Non-pigmented ciliary epithelial cell (primary cell): Measurements from ENCODE around the gene AP5S1.

Experiments used
- DNase-seq: peaks from one replicate; pipeline ENCODE4 v3.0.0-alpha.2; 2010; ENCODE audit warnings: low read depth

AP5S1 gene

DNA sequence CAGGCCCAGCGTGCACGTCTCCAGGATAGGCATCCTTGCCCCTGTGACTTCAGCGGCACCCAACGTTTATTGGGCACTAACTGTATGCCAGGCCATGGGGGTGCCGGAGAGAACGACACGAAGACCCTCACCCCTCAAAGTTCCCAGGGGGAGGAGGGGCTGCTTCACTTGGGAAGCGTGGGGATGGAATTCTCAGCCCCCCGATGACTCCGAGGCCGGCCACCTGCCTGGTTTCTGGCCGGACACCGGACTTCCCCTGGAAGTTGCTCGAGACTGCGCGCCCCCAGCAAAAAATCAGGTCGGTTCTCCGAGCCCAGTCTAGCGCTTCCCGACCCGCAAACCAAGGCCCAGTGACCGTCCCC lies 26.0 kb downstream of the AP5S1 start:
- DNase-seq = no peak

DNA sequence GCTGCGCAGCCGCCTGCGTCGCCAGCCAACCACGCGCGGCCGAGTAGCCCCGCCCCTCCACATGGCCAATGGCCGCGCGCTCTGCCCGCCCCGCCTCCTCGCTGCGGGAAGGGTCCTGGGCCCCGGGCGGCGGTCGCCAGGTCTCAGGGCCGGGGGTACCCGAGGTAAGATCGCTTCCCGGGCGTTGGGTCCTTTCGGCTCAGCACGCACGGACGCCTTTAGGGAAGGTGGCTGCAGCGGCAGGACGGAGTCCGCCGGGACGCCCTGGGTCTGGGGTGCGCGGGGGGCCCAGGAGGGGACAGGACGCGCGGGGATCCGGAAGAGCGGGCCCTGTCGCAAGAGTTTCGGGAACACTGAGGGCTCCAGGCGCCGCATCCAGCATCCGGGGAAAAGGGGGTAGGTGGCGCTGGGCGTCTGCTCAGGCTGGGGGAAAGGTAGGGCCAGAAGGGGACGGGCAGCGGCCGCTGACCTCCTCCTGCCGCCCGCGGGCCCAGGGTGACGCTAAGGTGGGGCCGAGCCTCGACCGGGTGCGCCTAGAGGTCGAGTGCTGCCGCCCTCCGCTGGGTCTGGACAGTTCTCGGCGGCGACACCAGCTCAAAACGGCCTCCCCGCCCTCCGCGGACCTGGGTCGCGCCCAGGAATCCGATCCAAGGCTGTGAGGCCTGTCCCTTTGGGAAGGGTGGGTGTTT lies 26.5 kb downstream of the AP5S1 start, which contains the start of gene MAVS:
MAVS (plus strand) TSS at position 95 of the 689 bp plus-strand sequence. CDS start 7,791 bp downstream, outside the sequence.
- no peak for DNase-seq

DNA sequence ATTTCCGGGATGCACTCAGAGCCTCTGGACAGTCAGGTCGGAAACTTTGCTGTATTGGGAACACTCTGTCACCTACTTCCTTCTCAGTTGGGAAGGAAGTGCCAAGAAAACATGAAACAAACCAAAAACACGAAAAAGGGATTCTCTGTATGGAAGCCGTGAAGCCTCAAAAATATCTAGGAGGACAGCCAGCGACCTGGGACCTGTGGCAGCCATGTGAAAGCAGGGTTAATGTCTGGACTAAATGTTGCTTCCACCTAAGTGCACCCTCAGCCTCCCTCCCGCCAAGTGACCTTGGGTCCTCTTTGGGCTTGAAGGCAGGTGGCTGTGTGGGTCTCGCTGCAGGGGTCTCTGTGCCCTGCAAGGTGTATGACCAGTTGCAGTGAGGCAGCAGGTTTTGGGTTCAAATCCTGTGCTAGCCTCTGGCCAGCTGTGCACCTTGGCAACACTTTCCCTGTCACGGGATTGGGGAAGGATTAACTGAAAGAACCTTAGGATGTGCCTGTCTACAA lies 27.1 kb downstream of the AP5S1 start:
- no peak for DNase-seq

DNA sequence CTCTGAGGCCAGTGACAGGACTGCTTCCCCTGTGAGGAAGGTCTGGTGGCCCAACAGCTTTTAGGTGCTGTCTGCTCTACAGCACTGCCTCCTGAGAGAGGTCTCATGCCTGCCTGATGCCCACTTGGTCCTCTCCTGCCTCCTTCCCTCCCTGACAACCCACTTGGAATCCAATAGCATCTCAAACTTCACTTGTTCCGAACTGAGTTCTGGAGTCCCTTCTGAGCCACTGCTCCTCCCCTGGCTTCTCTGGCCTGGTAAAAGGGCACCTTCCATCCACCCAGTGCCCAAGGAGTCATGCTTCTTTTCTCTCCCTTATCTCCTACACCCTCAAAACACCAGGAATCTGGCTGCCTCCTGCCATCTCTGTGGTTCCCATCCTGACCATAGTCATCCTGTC lies 28.2 kb downstream of the AP5S1 start:
- no peak for DNase-seq

DNA sequence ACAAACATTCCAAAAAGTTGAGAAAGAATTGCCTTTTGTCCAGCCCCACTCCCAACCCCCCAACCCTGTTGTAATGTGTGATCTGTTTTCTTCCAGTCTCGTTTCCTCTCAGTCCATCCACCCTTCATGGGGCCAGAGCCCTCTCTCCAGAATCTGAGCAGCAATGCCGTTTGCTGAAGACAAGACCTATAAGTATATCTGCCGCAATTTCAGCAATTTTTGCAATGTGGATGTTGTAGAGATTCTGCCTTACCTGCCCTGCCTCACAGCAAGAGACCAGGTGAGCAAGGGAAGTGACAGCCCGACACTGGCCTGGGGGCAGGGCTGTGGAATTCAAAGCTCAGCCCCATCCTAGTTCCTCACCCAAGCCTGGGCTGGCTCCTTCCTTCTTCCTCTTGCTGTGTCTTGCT lies 34.1 kb downstream of the AP5S1 start:
- no peak for DNase-seq

DNA sequence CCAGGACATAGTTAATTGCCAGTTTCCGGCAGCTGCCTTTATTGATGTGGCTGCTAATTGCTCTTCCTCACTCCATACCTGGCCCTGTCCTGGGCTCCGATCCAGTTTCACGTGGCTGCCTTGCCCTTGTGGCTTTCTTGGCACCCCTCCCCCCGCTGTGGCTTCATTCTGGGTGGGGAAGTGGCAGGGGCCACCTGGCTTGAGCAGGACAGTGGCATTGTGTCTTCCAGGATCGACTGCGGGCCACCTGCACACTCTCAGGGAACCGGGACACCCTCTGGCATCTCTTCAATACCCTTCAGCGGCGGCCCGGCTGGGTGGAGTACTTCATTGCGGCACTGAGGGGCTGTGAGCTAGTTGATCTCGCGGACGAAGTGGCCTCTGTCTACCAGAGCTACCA lies 37.1 kb downstream of the AP5S1 start:
- DNase-seq = no peak

DNA sequence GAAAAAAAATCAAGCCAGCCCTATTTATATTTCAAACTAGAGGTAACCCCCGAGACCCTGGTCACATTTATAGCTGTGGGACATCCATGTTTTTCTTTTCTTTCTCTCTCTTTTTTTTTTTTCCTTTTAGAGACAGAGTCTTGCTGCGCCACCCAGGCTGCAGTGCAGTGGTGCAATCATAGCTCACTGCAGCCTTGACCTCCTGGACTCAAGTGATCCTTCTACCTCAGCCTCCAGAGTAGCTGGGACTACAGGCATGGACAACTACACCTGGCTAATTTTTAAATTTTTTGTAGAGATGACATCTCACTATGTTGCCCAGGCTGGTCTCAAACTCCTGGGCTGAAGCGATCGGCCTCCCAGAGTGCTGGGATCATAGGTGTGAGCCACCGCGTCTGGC lies 38.3 kb downstream of the AP5S1 start:
- DNase-seq = no peak

DNA sequence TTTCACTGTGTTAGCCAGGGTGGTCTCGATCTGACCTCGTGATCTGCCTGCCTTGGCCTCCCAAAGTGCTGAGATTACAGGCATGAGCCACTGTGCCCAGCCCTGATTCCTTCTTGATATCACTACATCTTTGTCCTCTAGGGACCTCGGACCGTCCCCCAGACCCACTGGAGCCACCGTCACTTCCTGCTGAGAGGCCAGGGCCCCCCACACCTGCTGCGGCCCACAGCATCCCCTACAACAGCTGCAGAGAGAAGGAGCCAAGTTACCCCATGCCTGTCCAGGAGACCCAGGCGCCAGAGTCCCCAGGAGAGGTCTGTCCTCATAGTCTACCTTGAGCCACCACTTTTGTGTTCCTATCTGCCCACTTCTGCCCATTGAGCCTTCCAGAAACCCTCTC lies 40.8 kb downstream of the AP5S1 start:
- DNase-seq = no peak

DNA sequence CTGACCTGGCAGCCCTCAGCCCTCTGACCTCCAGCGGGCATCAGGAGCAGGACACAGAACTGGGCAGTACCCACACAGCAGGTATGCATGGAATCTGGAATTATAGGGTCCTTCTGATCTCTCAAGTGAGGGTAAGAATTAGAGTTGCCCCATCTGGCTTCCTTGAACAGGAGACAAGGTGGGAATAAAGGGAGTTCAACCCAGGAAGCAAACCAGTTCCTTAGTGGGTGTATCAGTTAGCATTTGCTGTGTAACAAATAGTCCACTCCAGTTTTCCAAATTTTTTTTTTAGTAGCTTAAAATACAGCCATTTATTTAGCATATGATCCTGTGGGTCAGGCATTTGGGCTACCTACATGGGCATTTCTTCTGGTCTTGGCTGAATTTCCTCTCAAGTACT lies 42.0 kb downstream of the AP5S1 start:
- no peak for DNase-seq

DNA sequence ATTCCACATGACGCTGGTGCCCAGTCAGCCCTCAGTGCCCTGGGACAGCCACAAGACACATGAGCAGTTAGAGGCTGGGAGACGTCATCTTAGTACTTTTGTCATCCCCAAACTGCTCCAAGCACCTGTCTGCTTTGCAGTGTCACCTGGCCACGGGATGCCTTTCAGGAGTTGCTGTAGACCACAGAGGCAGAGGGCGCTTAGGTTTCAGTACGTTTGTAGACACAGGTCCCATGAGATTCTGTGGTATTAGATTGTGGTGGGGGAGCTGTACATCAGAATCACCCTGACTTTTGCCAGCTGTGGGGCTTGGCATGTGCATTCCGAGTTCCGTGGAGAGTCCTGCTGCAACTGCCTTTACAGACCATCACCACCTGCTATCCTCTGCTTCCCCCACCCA lies 43.0 kb downstream of the AP5S1 start:
- DNase-seq = no peak

DNA sequence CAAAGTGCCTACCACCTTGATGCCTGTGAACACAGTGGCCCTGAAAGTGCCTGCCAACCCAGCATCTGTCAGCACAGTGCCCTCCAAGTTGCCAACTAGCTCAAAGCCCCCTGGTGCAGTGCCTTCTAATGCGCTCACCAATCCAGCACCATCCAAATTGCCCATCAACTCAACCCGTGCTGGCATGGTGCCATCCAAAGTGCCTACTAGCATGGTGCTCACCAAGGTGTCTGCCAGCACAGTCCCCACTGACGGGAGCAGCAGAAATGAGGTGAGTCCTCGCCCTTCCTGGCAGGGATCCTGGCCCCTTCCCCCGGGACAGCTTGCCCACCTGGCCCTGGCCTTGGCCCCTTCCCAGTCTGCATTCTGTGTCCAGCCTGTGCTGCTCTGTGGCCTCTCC lies 44.2 kb downstream of the AP5S1 start:
- no peak for DNase-seq

DNA sequence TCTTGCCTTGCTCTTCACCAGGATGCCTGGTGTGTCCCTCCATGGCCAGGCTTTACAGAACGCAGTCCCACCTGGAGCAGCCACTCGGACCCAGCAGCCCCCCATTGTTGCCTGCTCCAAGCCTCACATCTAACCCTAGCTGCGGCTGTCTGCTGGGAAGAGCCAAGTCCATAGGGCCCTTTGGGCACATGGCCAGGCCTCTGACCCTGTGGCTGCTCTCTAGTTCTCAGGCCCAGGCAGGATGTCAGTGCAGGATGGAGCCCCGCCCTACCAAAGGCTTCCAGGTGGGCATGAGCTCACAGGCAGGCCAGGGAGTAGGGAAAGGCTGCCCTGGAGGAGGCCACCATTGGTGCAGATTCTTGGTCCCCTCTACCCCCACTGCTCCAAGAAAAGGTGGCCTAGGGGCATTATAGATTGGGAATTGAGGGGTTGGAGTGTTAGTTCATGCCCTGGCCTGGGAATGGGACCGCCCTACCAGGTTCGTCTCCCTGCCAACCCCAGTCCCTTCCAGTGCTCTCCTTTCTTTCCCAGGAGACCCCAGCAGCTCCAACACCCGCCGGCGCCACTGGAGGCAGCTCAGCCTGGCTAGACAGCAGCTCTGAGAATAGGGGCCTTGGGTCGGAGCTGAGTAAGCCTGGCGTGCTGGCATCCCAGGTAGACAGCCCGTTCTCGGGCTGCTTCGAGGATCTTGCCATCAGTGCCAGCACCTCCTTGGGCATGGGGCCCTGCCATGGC lies 45.0 kb downstream of the AP5S1 start:
- no peak for DNase-seq

DNA sequence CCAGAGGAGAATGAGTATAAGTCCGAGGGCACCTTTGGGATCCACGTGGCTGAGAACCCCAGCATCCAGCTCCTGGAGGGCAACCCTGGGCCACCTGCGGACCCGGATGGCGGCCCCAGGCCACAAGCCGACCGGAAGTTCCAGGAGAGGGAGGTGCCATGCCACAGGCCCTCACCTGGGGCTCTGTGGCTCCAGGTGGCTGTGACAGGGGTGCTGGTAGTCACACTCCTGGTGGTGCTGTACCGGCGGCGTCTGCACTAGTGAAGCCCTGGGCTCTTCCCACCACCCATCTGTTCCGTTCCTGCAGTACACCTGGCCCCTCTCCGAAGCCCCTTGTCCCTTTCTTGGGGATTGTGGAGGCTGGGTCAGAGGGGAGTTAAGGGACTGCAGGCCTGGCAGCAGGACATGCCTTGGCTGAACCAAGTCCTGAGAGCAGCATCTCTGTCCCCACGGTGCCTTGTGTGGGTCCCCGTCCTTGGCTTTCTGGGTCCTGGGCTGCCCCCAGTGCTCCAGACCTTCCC lies 45.6 kb downstream of the AP5S1 start:
- no peak for DNase-seq

DNA sequence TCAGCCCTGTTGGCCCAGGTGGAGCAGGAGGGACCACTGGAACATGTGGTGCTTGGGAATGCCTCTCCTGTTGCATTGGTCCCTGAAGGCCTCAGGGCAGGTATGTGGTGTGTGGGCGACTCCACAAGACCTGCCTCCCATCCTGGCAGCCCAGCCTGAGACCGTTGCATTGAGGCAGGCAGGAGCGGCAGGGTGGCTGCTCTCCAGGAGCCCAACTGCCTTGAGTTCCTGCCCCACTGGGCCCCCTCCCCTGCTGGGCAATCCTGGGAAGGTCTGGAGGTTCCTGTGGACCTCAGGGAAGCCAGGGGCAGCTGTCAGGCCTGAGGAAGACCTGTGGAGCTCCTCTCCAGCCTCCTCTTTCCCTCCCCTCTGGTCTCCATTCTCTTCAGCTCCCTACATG lies 46.1 kb downstream of the AP5S1 start:
- DNase-seq = no peak

DNA sequence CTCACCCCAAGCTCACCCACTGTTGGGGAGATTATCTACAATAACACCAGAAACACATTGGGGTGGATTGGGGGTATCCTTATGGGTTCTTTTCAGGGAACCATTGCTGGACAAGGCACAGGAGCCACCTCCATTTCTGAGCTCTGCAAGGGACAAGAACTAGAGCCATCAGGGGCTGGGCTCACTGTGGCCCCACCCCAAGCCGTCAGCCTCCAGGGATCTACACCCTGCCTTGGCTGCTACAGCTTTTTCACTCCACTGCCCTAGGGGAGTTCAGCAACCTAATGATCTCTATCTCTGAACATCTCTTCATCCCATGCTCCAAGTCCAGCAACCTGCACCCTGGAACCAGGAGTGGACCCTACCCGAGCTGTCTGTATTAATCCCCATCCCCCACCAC lies 47.5 kb downstream of the AP5S1 start:
- no peak for DNase-seq

DNA sequence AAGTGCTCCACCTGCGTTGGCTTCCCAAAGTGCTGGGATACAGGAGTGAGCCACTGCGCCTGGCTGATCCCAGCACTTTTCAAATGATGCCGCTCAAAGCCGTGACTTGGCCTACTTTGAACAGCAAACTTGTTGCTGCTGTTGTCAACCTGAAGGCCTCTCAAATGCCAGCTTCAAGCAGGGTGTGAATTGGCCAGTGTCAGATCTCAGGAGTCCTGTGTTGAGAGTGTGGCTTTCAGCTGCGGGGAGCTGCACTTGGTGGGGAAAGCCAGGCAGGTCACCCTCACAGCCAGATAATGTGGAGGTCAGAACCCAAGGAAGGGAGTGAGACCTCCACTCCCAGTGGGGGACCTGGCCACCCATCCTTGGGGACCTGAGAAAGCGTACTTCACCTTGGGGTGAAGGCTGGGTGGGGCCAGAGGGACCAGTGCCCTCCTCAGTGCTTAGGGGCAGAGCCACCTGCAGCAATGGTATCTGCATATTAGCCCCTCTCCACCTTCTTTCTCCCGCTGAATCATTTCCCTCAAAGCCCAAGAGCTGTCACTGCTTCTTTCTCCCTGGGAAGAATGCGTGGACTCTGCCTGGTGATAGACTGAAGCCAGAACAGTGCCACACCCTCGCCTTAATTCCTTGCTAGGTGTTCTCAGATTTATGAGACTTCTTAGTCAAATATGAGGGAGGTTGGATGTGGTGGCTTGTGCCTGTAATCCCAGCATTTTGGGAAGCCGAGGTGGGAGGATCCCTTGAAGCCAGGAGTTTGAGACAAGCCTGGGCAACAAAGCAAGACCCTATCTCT lies 49.7 kb downstream of the AP5S1 start:
- no peak for DNase-seq

DNA sequence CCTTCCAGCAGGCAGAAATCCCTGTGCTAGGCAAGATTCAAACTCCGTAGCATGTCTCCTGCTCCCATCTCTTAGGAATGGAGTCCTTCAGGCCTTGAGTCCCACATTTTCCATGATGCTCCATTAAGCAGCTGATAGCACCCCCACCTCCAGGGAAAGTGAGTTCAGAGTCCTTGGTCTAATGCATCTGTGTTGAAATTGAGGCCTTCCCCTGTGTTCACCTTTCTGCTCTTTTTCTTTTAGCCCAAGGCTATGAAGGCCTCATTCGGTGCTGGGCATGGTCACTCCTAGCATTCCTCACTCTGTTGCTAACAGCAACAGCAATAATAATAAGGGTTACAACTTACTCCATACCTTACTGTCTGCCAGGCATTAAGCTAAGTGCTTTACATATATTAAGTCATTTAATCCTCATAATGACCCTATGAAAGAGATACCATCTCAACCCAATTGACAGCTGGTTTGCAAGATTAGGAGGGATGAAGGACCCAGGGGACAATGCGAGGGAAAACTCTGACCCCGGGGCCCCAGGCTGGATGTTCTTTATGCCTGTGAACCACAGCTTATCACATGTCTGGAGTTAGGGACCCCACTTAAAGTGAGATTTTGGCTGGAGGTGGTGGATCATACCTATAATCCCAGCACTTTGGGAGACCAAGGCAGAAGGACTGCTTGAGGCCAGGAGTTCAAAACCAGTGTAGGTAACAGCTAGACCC lies 51.4 kb downstream of the AP5S1 start:
- no peak for DNase-seq

DNA sequence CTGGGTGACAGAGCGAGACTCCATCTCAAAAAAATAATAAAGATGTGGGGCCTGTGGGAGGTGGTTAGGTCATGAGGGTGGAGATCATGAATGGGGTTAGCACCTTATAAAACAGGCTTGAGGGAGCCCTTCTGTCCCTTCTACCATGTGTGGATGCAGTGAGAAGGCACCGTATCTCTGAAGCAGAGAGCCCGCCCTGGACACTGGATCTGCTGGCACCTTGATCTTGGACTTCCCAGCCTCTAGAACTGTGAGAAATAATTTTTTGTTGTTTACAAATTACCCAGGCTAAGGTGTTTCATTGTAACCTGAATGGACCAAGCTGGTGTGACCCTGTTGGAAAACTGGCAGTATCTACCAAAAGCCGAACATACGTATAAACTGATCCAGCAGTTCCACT lies 53.2 kb downstream of the AP5S1 start:
- no peak for DNase-seq

DNA sequence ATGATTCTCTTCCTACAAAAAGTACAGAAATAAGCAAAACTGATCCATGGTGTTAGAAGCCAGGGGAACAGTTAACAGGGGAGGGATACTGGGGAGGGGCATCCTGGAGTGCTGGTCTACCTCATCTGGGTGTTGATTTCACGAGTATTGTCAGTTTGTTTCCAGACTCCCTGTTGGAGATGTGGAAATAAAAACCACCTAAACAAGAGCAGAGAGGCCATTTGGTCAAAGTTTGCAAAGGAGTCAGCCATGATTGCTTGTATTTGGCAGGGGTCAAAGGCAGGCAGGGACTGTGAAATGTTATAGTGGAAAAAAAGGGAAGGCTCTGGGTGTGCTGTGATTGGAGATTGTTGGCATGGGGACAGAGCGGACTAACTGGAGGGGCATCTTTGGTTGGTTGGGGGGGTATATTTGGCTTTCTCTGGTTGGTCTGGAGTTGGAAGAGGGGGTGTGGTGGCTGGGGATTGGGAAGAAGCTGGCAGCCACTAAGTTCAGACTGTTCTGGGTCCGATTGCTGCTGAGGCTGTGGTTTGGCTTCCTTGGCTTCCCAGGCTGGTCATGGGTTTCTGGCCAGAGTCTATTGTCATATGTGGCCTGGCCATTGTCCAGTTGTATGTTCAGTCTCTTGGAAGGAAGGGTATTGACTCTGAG lies 54.0 kb downstream of the AP5S1 start:
- no peak for DNase-seq

DNA sequence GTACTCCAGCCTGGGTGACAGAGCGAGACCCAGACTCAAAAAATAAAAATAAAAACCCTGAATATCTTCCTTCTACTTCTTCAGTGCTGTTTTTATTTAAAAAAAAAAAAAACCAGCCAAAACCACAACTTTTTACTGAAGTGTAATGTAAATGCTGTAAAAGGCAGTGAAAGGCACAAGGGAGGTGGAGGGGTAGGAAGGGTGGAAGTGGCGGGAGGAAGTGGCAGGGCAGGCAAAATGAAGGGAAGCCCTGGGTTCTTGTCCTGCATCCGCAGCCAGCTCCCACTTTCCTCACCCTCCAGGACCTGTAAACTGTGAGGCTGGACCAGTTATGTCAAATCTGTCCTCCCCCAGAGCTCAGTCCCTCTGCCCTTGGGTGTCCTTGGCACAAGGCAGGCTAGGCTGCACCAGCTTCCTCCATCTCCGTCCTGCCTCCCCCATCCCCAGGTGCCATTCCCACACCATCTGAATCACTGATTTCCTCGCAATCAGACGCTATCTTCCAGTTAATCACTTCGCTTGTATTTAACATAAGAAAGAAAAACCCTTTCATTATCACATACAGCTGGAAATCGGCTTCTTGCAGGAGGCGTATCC lies 55.1 kb downstream of the AP5S1 start:
- no peak for DNase-seq

DNA sequence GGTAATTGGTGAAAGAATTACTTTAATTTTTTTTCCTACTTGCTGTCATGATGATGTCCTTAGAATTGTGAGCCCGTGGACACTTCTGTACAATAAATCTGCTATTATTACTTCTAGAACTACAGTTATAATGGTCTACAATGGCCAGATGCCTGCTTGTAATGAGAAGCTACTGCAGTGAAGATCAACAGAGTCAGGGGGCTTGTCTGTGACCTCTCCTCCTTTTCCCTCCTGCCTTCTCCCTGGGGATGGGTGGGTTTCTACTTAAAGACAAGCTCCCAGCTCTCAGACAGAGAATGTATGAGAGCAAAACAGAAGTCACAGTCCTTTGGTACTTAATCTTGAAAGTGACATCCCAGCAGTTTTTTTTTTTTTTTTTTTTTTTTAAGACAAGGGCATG lies 55.7 kb downstream of the AP5S1 start:
- DNase-seq = no peak
